HepG2 (cell line): ENCODE data around the gene PLOD2. TPM values are rescaled to one million over a fixed set of nuclear protein-coding genes. Genes with fewer than 3 reads are reported as not detected.

Source experiments
- E2F1 ChIP-seq: sonication (generic); formaldehyde crosslinking; IDR thresholded peaks from 2 replicates; pipeline ENCODE4 v1.5.0; 2020; ENCODE audit warnings: missing genetic modification reagents
- IKZF5 ChIP-seq: IDR thresholded peaks from 2 replicates; pipeline ENCODE4 v1.6.1; 2018; ENCODE audit warnings: missing genetic modification reagents, mild to moderate bottlenecking, missing compliant biosample characterization
- KAT2B ChIP-seq: fragments of 150-350 bp; IDR thresholded peaks from 2 replicates; pipeline ENCODE4 v1.6.1; 2014; ENCODE audit warnings: low read depth, low read length, borderline replicate concordance
- KDM5B ChIP-seq: sonication (generic); formaldehyde crosslinking; IDR thresholded peaks from 2 replicates; pipeline ENCODE4 v1.4.0; 2020; ENCODE audit warnings: missing genetic modification reagents, mild to moderate bottlenecking, borderline replicate concordance
- LBX2 ChIP-seq: sonication (generic); formaldehyde crosslinking; IDR thresholded peaks from 2 replicates; pipeline ENCODE4 v1.5.0; 2020; ENCODE audit warnings: missing genetic modification reagents, mild to moderate bottlenecking, borderline replicate concordance
- MAFG ChIP-seq: sonication (generic); formaldehyde crosslinking; IDR thresholded peaks from 2 replicates; pipeline ENCODE4 v1.5.1; 2020; ENCODE audit warnings: mild to moderate bottlenecking, missing genetic modification reagents
- NFATC3 ChIP-seq: sonication (generic); formaldehyde crosslinking; IDR thresholded peaks from 2 replicates; pipeline ENCODE4 v1.5.1; 2020; ENCODE audit warnings: mild to moderate bottlenecking, missing genetic modification reagents
- NFRKB ChIP-seq: fragments of 450-650 bp; IDR thresholded peaks from 2 replicates; pipeline ENCODE4 v1.6.1; 2017
- RERE ChIP-seq: IDR thresholded peaks from 2 replicates; pipeline ENCODE4 v1.6.1; 2016; ENCODE audit warnings: low read depth, missing genetic modification reagents, missing compliant biosample characterization
- SRY ChIP-seq: sonication (generic); formaldehyde crosslinking; IDR thresholded peaks from 2 replicates; pipeline ENCODE4 v1.8.0; 2022; ENCODE audit warnings: mild to moderate bottlenecking, missing genetic modification reagents
- TOPORS ChIP-seq: sonication (generic); formaldehyde crosslinking; IDR thresholded peaks from 2 replicates; pipeline ENCODE4 v1.8.0; 2023; ENCODE audit warnings: mild to moderate bottlenecking, missing genetic modification reagents
- U2AF2 ChIP-seq: fragments of 200-400 bp; formaldehyde crosslinking; IDR thresholded peaks from 2 replicates; pipeline ENCODE4 v1.6.1; 2017; ENCODE audit warnings: low read depth, mild to moderate bottlenecking, low read length
- ZNF431 ChIP-seq: sonication (generic); formaldehyde crosslinking; IDR thresholded peaks from 2 replicates; pipeline ENCODE4 v1.9.0; 2022; ENCODE audit warnings: missing genetic modification reagents, low read depth, mild to moderate bottlenecking, borderline replicate concordance
- ZNF589 ChIP-seq: sonication (generic); formaldehyde crosslinking; conservative IDR thresholded peaks from 2 replicates; pipeline ENCODE4 v1.8.0; 2022; ENCODE audit warnings: mild to moderate bottlenecking, moderate library complexity, missing genetic modification reagents
- ZSCAN25 ChIP-seq: sonication (generic); formaldehyde crosslinking; IDR thresholded peaks from 2 replicates; pipeline ENCODE4 v1.8.0; 2022; ENCODE audit warnings: mild to moderate bottlenecking, missing genetic modification reagents
- ZUFSP ChIP-seq: sonication (generic); formaldehyde crosslinking; IDR thresholded peaks from 2 replicates; pipeline ENCODE4 v1.9.0; 2021; ENCODE audit warnings: missing genetic modification reagents, mild to moderate bottlenecking, borderline replicate concordance
- polyA plus RNA-seq, 8 experiments: library from polyadenylated mRNA; depleted of rRNA in 3 of 8; stranded (reverse) in 7 of 8; unstranded in 1 of 8; fragments of >200 nt; fragmentation: Illumina TruSeq in 4 of 8; extraction: Trizol in 4 of 8; gene quantifications; 2 replicates each; pipeline versions ENCODE4 v1.2.1 to v1.2.3, GENCODE V29; 2011 to 2016; ENCODE audit warnings: low read depth in 4 of 8, missing spikeins in 1 of 8, mixed read lengths in 1 of 8; ENCODE audit not compliant: insufficient read depth in 1 of 8
- total RNA-seq, 5 experiments: library from RNA; depleted of rRNA; stranded (reverse); fragments of >200 nt; fragmentation: Illumina TruSeq; extraction: Trizol; gene quantifications; 2 replicates each; pipeline ENCODE4 v1.2.3, GENCODE V29; 2016; ENCODE audit warnings: low read depth in 1 of 5

Gene PLOD2
- total and polyA plus RNA-seq, 2 of the 13 experiments (the other 11 are each of a cell fraction or from before 2014, with no cell fraction given), result 107 to 161 TPM

- TF ChIP-seq ZNF589 (0 out of 2 replicates have a peak, but pooled peaks have one; percentile 41), NFRKB (no peak), ZUFSP (CRISPR knock-in tag) (no peak), KAT2B (no peak), ZNF431 (peak; percentile 91), MAFG (CRISPR knock-in tag) (no peak), SRY (peak; percentile 50; the same call in 1 of the 2 replicates), IKZF5 (peak; percentile 85; the same call in 1 of the 2 replicates), TOPORS (CRISPR knock-in tag) (peak; percentile 94; the same call in 1 of the 2 replicates), KDM5B (CRISPR knock-in tag) (peak; percentile 81), NFATC3 (CRISPR knock-in tag) (no peak), RERE (CRISPR knock-in tag) (0 out of 2 replicates have a peak, but pooled peaks have one; percentile 50), ZSCAN25 (0 out of 2 replicates have a peak, but pooled peaks have one; percentile 51), E2F1 (peak; percentile 87), LBX2 (CRISPR knock-in tag) (0 out of 2 replicates have a peak, but pooled peaks have one; percentile 82), U2AF2 (no peak)
Measured at GRCh38 chr3:146160964-146161662, at the start of gene PLOD2 (continued).
